Heart left ventricle (tissue), 13 donors: ENCODE results near the gene CRACDL.

Source experiments
- POLR2A ChIP-seq, 2 donors: fragments of 450-650 bp; IDR thresholded peaks; one replicate each; pipeline ENCODE4 v1.6.1; 2017; ENCODE audit warnings: antibody characterized with exemption in 2 of 2, mild to moderate bottlenecking in 2 of 2, moderate library complexity in 2 of 2
- TF ChIP-seq, protein P1 (sequence below), 12 donors: fragments of 200-600 bp; sonication (generic) in 4 of 12; IDR thresholded peaks; one replicate each; pipeline versions ENCODE4 v1.5.0 to v1.8.0; 2018 to 2022; ENCODE audit warnings: antibody characterized with exemption in 12 of 12, mild to moderate bottlenecking in 5 of 12
- donor health status: ischemic (EF 13 %, LVEDD 7.1; RV severe dilation, severe dysfunction).
- donor health status: DM: no; HTN: yes; CAD: no.
- donor health status: DM: no; HTN: no; CAD: no.
- donor health status: ischemic (EF 25% LVEDD 6.9; RV normal size, moderate dysfunction).
- donor health status: ischemic (EF 25% LVEDD 5.7; RV mildly dilated, moderate dysfunction).
- donor health status: ischemic (EF 35%, LVEDD 5.7; RV mildly dilated, moderate dysfunction).
- donor health status: nonischemic (EF 11% LVEDD 7.7; RV severe dilation, severe dysfunction).
- donor health status: DM: yes; HTN: yes; CAD: no.
- donor health status: PGD.
- donor health status: ischemic (EF 29% LVEDD 5.4; RV normal size, mild dysfunction).
- donor health status: nonischemic (EF 23%, LVEDD 6.1; RV moderate dilation, normal function).

DNA sequence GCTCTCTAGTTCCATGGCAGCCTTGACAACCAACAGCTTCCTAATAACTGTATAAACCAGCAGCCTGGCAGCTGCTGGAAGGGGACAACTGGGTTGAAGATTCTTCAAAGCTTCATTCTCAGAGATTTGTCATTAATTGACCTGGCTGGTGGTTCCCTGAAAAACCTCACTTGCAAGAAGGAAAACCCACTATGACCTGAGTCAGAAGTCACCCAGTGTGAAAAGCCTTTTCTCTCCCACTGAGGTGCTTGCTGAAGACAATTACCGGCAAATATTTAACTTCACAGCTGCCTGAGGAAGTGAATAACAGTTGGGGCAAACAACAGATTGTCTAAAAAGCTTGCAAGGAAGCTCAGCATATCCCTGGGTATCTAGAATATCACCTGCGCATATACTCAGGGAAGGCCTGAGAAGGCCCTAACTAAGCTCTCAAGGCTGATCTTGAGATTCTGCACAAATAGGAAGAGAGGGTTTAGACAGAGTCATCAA is 49.9 kb downstream of the CRACDL start:
- TF ChIP-seq, protein P1, sequence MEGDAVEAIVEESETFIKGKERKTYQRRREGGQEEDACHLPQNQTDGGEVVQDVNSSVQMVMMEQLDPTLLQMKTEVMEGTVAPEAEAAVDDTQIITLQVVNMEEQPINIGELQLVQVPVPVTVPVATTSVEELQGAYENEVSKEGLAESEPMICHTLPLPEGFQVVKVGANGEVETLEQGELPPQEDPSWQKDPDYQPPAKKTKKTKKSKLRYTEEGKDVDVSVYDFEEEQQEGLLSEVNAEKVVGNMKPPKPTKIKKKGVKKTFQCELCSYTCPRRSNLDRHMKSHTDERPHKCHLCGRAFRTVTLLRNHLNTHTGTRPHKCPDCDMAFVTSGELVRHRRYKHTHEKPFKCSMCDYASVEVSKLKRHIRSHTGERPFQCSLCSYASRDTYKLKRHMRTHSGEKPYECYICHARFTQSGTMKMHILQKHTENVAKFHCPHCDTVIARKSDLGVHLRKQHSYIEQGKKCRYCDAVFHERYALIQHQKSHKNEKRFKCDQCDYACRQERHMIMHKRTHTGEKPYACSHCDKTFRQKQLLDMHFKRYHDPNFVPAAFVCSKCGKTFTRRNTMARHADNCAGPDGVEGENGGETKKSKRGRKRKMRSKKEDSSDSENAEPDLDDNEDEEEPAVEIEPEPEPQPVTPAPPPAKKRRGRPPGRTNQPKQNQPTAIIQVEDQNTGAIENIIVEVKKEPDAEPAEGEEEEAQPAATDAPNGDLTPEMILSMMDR (IDR thresholded peaks at IDR 0.05), result no peak
- TF ChIP-seq POLR2A (IDR thresholded peaks at IDR 0.05), result no peak
